ENCODE measurements around the gene SARM1. TPM values are rescaled to one million over a fixed set of nuclear protein-coding genes. Genes with fewer than 3 reads are reported as not detected.

SARM1 gene
- total RNA-seq, 1 experiment from 2014 or later = 7.3 TPM

DNA sequence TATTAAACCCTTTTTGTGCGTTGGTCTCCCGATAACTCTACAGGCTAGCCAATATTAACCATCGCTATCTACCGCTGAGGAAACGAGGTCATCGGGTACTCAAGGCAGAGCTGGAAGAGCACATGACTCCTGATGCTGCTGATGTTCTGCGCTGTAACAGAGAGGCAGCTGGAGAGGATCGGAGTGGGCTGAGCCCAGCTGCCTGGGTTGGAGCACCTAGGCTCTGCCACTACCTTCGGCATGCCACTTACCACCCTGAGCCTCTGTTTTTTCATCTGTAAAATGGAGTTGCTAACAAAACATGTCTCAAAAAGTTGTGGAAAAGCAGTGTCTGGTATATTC lies 35.0 kb downstream of the SARM1 start:
- intact Hi-C loops (cut with micrococcal nuclease; ENCODE audit: unreplicated experiment) = loop anchor here (5.0 kb wide), 1 partner anchor 69 kb away; the partner anchor contains the start of genes IFT20 and TNFAIP1

DNA sequence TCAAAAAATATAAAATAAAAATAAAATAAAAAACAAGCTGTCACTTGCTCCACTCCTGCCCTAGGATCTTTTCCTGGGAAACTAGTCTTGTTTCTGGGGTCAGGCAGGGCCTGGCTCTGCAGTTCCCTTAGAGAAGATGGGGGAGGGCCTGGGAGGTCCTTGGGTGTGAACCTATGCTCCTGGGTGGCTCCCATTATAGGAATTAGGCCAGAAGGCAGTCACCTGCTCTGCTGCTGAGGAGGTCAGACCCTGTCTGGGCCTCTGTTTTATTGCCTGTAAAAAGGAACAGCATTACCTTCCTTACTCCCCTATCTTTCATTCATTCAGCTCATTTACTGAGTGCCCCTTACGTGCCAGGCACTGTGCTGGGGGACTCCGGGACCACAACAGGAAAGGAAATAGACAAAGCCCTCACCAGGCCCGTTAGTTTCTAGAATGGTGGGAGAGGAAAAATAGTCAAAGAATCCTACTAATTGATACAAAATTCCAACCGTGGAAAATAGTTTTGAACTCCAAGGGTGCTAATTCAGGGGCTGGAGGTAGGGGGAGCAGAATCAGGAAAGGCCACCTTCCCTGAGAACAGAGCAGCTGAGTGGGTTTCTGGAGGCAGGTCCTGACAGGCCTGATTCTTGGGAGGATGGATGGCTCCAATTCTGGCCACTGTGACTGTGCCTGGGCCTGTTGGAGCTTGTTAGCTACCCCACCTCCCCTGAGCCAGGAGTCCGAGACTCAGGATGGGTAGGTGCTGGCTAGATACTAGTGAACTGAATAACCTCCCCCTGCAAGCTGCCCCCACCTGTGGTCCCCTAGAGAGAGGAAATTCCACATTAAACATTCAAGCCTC lies 35.9 kb downstream of the SARM1 start:
- BruUV-seq (replicated peaks) = no TSS peak

More for the DNA sequence above, 35.0 kb downstream of the SARM1 start:
- H2AFZ ChIP-seq = peak overlapping the region; percentile 95
- peaks cover 11% of the 10 kb centered on the region for H3K4me1 ChIP-seq (replicated peaks; ENCODE audit: insufficient read depth)
- no peaks in the 10 kb centered on the region for H4K20me1 ChIP-seq (ENCODE audit: insufficient read depth)
- peak overlapping the region; percentile 95 for H3K4me2 ChIP-seq
- no peaks in the 10 kb centered on the region for H3K9me3 ChIP-seq (ENCODE audit: insufficient read depth, low read depth)
- H3K36me3 ChIP-seq (ENCODE audit: low read depth) = 0 out of 2 replicates have a peak, but pooled peaks cover 12% of the 10 kb centered on the region
- TF ChIP-seq EZH2 (IDR thresholded peaks at IDR 0.05; ENCODE audit: low read depth) = no peak
- TF ChIP-seq, protein P1, sequence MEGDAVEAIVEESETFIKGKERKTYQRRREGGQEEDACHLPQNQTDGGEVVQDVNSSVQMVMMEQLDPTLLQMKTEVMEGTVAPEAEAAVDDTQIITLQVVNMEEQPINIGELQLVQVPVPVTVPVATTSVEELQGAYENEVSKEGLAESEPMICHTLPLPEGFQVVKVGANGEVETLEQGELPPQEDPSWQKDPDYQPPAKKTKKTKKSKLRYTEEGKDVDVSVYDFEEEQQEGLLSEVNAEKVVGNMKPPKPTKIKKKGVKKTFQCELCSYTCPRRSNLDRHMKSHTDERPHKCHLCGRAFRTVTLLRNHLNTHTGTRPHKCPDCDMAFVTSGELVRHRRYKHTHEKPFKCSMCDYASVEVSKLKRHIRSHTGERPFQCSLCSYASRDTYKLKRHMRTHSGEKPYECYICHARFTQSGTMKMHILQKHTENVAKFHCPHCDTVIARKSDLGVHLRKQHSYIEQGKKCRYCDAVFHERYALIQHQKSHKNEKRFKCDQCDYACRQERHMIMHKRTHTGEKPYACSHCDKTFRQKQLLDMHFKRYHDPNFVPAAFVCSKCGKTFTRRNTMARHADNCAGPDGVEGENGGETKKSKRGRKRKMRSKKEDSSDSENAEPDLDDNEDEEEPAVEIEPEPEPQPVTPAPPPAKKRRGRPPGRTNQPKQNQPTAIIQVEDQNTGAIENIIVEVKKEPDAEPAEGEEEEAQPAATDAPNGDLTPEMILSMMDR (conservative IDR thresholded peaks at IDR 0.05) = no peak
- H3K9me2 ChIP-seq (ENCODE audit: insufficient read depth) = no peaks in the 10 kb centered on the region
- no peak overlapping the region for H3K27ac ChIP-seq
- BruUV-seq (replicated peaks) = TSS peak; percentile 62
- DNase-seq = no peak
- ChIA-PET CTCF (interaction anchor here (1.1 kb wide), 1 partner anchor 10 kb away, joined by 3 read pairs; no protein-coding TSS in a partner anchor), POLR2A (ENCODE audit: unreplicated experiment) (no interaction called here)
- peak overlapping the region; percentile 99 for H3K4me3 ChIP-seq
- H3K27me3 ChIP-seq (ENCODE audit: insufficient read depth, low read depth) = no peaks in the 10 kb centered on the region
- peaks cover 6% of the 10 kb centered on the region; the same call in 1 of the 2 replicates for H3F3A ChIP-seq (ENCODE audit: insufficient read depth, low read depth)
- peaks cover 10% of the 10 kb centered on the region; the same call in 1 of the 2 replicates for H3K79me2 ChIP-seq (ENCODE audit: low read depth)

DNA sequence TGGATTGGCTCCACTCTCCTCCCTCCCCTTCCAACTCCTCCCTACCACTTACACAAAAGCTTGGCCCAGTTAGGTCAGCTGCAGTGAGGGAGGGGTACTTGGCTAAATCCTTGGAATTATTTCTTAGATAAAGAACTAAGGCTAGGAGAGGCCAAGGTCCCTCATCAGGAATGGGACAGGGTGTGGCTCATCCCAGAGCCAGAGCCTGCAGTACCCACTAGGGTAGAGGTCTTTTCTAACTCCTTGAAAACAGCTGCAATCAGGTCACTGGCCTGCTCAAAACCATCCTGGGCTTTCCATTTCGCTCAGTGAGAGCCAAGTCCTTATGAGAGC lies 36.4 kb downstream of the SARM1 start:
- ChIA-PET CTCF (no interaction called here), POLR2A (ENCODE audit: unreplicated experiment) (no interaction called here)
- H3K79me2 ChIP-seq (ENCODE audit: low read depth) = peaks cover 10% of the 10 kb centered on the region; the same call in 1 of the 2 replicates
- H3K27ac ChIP-seq = no peak overlapping the region
- no peaks in the 10 kb centered on the region for H3K27me3 ChIP-seq (ENCODE audit: insufficient read depth, low read depth)
- no TSS peak for BruUV-seq (replicated peaks)
- peaks cover 6% of the 10 kb centered on the region; the same call in 1 of the 2 replicates for H3F3A ChIP-seq (ENCODE audit: insufficient read depth, low read depth)
- H2AFZ ChIP-seq = no peak overlapping the region
- TF ChIP-seq, protein P1 (conservative IDR thresholded peaks at IDR 0.05) = no peak
- TF ChIP-seq EZH2 (IDR thresholded peaks at IDR 0.05; ENCODE audit: low read depth) = no peak
- H3K36me3 ChIP-seq (ENCODE audit: low read depth) = 0 out of 2 replicates have a peak, but pooled peaks cover 8% of the 10 kb centered on the region
- H3K4me3 ChIP-seq = no peak overlapping the region
- no peaks in the 10 kb centered on the region for H3K9me2 ChIP-seq (ENCODE audit: insufficient read depth)
- DNase-seq = no peak
- H4K20me1 ChIP-seq (ENCODE audit: insufficient read depth) = no peaks in the 10 kb centered on the region
- H3K9me3 ChIP-seq (ENCODE audit: insufficient read depth, low read depth) = no peaks in the 10 kb centered on the region
- H3K4me1 ChIP-seq (replicated peaks; ENCODE audit: insufficient read depth) = peaks cover 11% of the 10 kb centered on the region
- intact Hi-C loops (cut with micrococcal nuclease; ENCODE audit: unreplicated experiment) = loop anchor here (5.0 kb wide), 1 partner anchor 71 kb away; the partner anchor contains the start of genes IFT20 and TNFAIP1
- H3K4me2 ChIP-seq = no peak overlapping the region

More for the DNA sequence above, 35.9 kb downstream of the SARM1 start:
- H3K79me2 ChIP-seq (ENCODE audit: low read depth) = peaks cover 10% of the 10 kb centered on the region; the same call in 1 of the 2 replicates
- DNase-seq = peak in 1 of 2 experiments; percentile 19
- no peak for TF ChIP-seq EZH2 (IDR thresholded peaks at IDR 0.05; ENCODE audit: low read depth)
- TF ChIP-seq, protein P1 (conservative IDR thresholded peaks at IDR 0.05) = no peak; the same call in 1 of the 2 replicates
- no peak overlapping the region for H3K4me3 ChIP-seq
- H3K36me3 ChIP-seq (ENCODE audit: low read depth) = 0 out of 2 replicates have a peak, but pooled peaks cover 8% of the 10 kb centered on the region
- intact Hi-C loops (cut with micrococcal nuclease; ENCODE audit: unreplicated experiment) = loop anchor here (5.0 kb wide), 1 partner anchor 70 kb away; the partner anchor contains the start of genes IFT20 and TNFAIP1
- H3K9me2 ChIP-seq (ENCODE audit: insufficient read depth) = no peaks in the 10 kb centered on the region
- no peaks in the 10 kb centered on the region for H4K20me1 ChIP-seq (ENCODE audit: insufficient read depth)
- ChIA-PET POLR2A (ENCODE audit: unreplicated experiment) (no interaction called here), CTCF (interaction anchor here (1.1 kb wide), 1 partner anchor 9 kb away, joined by 3 read pairs; no protein-coding TSS in a partner anchor)
- no peak overlapping the region for H3K4me2 ChIP-seq
- H2AFZ ChIP-seq = no peak overlapping the region
- H3K27me3 ChIP-seq (ENCODE audit: insufficient read depth, low read depth) = no peaks in the 10 kb centered on the region
- H3K4me1 ChIP-seq (replicated peaks; ENCODE audit: insufficient read depth) = peaks cover 11% of the 10 kb centered on the region
- no peaks in the 10 kb centered on the region for H3K9me3 ChIP-seq (ENCODE audit: insufficient read depth, low read depth)
- H3F3A ChIP-seq (ENCODE audit: insufficient read depth, low read depth) = peaks cover 6% of the 10 kb centered on the region; the same call in 1 of the 2 replicates
- H3K27ac ChIP-seq = no peak overlapping the region

All from PC-9 (cell line).